Iris pigment epithelial cell (primary cell): ENCODE measurements around the gene HDLBP.
"Not testable (repeated sequence)": the region's sequence is repeated elsewhere in the genome, so short reads cannot be mapped to it uniquely, and the experiment has no call there.

ENCODE experiments used
- DNase-seq: peaks from one replicate; pipeline ENCODE4 v3.0.0-alpha.2; 2011; ENCODE audit warnings: low read depth

The HDLBP gene

DNA sequence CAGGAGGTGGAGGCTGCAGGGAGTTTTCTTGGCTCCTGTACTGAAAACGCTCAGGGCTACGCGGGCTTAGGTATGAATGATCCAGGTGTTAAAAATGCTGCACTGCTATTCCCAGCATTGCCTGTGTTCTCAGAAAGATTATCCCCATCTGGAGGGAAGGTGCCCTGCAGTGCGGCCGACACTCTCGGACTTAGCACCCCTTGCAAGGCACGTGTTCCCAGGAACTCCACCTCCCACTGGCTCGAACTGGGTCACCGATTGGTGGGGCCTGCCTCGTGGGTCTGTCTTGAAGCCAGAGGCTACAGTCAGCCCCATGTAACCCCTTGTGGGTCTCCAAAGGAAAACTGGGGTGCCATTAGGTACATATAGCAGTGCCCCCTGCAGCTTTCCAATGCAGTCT is 101.3 kb downstream of the HDLBP start:
- no peak for DNase-seq

DNA sequence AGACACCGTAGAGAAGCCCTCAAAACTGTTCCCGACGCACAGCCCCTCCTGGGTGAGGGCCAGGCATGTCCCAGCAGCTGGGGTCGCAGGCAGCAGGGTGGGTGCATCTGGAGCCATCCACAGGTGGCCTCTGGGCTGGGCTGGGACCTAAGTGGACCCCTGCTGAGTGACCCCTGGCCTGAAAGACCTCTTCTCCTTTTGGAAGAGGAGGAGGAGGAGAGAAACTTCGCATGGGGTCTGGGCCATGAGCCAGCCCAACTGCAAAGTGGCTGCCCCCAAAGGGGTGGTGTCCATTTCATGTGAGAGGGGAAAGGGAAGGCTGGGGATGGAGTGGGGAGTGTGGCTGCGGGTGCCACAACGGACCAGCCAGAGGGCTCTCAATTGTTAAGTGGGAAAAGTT is 101.9 kb downstream of the HDLBP start:
- DNase-seq, result no peak

DNA sequence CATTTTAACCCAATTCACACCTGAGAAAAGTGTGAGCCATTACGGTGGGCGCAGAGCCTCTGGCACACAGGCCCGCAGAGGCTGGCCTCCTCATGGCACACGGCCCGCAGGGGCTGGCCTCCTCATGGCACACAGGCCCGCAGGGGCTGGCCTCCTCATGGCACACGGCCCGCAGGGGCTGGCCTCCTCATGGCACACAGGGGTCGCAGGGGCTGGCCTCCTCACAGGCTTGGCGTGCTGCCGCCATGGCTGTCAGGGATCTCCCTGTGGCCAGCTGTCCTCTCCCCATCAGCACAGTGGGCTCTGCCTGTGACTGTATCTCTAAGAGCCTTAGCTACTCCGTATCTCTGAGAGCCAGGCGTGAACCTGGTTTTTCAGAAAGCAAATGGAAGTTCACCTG is 102.4 kb downstream of the HDLBP start:
- DNase-seq, result no peak

DNA sequence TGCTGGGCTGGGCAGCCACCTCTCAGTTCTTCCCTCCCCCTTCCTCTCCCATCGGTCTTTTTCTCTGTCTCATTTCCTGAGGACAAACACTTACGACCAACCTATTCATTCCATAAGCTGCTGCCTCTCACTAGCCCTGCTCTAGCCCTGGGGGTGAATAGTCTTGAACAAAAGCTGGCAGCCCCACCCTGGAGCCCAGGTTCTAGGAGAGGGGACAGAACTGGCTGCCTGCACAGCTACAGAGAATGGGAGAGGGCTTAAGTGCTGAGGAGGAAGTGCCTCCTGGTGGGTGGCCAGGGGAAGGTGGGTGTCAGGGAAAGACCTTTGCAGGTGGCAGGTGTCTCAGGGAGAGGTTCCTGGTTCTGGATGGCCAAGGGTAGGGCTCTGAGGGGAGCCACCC is 104.2 kb downstream of the HDLBP start:
- DNase-seq, result no peak

DNA sequence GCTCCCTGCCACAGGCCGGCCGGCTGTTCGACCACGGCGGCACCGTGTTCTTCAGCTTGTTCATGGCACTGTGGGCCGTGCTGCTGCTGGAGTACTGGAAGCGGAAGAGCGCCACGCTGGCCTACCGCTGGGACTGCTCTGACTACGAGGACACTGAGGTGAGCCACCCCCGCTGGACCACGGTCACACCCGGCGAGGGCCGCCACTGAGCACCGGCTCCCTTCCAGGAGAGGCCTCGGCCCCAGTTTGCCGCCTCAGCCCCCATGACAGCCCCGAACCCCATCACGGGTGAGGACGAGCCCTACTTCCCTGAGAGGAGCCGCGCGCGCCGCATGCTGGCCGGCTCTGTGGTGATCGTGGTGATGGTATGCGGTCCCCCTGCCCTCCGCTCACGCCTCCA is 106.2 kb downstream of the HDLBP start:
- no peak for DNase-seq

DNA sequence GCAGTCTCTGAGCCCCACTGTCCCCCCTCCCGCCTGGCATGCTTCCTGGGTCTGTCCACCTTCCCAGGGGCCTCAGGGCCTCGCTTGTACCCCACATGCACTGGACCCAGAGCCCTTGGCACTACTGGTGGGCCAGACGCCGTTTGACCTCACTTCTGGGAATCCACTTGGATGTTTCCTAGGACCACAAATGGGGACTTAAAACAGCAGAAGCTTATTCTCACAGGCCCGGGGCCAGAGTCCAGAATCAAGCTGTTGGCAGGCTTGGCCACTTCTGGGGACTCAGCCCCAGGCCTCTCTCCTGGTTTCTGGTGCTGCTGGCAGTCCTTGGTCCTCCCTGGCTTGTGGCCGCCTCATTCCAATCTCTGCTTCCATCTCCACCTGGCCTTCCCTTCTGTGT is 107.4 kb downstream of the HDLBP start:
- no peak for DNase-seq

DNA sequence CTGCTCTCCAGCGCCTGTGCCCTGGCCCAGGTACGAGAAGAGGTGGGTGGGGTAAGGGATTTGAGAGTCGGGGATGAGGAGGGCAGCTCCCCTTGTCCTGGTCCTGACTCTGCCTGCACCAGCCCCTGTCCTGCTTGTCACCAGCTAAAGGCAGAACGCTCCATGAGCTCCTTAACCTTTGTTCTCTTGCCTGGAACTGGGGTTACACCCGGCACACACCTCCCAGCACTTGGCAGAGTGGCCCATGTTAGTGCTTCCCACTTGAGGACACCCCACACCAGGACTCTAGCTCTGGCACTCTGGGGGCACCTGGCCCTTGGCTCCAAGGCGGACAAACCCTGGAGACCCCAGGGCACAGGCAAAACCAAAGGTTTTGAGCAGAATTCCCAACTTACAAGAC is 107.8 kb downstream of the HDLBP start:
- DNase-seq, result no peak

DNA sequence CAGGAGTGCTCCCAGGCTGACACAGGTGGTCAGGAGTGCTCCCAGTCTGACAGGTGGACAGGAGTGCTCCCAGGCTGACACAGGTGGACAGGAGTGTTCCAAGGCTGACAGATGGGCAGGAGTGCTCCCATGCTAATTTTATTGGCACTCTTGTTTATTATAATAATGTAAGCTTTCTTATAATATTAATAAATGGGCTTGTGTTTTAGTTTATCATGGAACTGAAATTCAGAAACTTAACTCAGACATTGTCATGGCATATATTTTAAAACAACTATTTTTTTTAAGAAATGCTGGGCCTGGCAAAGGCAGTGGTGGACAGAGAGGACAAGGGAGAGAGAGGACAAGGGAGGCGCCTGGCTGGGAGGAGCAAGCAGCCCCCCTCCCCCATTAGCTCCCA is 108.3 kb downstream of the HDLBP start:
- DNase-seq, result no peak

DNA sequence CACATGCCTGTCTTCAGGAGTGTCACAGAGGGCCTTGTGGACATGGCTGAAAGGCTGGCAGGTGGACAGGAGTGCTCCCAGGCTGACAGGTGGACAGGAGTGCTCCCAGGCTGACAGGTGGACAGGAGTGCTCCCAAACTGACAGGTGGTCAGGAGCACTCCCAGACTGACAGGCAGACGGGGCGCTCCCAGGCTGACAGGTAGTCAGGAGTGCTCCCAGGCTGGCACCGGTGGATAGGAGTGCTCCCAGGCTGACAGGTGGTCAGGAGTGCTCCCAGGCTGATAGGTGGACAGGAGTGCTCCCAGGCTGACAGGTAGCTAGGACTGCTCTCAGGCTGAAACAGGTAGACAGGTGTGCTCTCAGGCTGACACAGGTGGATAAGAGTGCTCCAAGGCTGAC is 110.4 kb downstream of the HDLBP start:
- DNase-seq, result no peak

DNA sequence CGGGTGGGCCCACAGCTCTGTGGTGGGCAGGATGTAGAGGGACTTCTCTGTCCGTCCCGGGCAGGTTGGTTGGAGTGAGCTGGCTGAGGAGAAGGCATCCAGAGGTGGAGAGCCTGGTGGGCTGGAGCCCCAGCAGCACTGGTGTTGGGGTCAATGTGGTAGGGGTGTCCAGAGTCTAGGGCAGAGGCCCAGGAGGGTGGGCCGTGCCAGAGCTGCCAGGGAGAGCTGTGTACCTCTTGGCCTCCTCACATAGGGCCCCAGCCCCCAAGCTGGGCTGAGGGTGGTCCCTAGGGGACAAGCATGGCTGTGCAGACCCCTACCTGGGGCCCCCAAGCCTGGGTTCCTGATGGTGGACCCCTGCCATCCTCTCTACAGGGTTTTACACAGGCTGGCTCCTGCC is 111.0 kb downstream of the HDLBP start:
- no peak for DNase-seq

DNA sequence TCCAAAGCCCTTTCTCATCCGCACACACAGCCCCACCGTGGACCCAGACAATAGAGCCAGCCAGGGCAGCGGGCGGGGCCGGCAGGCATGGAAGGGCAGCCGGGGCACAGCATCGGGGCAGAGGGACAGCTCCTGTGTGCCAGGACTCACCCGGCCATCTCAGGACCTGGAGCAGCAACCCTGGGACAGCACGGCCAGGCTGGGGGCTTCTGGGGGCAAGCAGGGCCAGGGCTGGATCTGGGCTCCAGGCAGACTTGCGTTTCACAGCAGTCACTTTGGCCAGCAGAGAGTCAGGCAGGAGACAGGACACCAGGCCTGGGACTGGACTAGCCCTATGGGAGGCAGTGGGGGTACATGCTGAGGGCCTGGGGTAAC is 111.5 kb downstream of the HDLBP start:
- no peak for DNase-seq

DNA sequence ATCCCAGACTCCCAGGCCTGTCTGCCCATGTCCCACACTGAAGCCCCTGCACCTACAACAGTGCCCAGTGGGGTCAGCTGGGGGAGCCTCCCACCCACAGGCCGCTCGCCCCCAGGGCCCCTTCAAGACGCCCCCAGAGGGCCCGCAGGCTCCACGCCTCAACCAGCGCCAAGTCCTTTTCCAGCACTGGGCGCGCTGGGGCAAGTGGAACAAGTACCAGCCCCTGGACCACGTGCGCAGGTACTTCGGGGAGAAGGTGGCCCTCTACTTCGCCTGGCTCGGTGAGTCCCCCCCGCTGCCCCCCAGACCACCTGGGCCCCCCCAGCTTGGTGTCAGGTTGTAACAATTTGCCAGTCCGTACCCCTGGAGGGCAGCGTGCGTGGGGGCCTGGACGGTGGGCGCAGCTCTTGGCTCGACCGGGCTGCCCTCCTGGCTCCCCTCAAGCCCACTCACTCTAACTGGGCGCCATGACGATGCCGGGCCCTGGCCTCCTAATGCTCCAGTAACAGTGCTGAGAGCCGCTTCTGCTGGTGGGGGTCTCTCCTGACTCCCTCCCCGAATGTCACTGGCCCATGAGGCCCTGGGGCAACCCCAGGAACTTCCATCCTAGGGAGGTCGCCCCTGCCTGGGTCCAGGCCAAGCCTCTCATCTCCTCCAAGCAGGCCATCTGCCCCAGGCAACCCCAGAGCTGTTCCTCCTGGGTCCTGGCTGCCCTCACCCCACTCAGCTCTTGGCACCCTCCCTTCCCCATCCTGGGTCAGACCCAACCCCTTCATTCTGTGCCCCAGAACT is 112.1 kb downstream of the HDLBP start:
- DNase-seq, result no peak

DNA sequence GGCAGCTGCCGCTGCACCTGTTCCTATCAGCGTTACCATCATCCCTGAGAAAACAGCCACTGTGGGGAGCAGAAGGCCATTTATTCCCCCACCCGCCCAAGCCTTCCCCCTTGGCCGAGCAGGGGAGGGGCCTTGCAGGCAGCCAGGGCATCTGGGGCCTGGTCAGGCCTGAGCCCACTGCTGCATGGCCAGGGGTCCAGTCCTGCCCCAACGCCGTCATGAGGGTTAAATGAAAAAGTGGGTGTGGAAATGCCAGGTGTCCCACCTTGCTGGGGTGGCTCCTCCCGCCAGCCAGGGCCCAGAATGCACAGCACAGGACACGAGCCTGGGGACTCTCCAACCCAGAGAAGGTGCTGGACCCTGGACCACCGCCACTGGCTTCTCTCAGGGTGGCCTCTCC is 112.8 kb downstream of the HDLBP start:
- DNase-seq, result no peak

DNA sequence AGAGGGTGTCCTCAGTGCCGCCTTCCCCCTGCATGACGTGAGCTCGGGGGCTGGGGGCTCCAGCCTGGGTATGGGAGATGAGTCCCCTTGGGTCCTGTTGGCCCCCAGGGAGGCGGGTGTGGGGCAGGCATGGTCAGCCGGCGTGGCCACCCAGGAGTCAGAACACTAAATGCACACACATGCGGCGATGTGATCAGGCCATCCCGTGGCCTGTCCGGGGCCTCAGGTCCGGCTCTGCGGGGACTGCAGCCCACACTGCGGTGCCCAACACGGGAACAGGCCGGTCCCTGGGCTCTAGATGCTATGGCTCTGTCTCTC is 113.2 kb downstream of the HDLBP start:
- DNase-seq, result no peak

DNA sequence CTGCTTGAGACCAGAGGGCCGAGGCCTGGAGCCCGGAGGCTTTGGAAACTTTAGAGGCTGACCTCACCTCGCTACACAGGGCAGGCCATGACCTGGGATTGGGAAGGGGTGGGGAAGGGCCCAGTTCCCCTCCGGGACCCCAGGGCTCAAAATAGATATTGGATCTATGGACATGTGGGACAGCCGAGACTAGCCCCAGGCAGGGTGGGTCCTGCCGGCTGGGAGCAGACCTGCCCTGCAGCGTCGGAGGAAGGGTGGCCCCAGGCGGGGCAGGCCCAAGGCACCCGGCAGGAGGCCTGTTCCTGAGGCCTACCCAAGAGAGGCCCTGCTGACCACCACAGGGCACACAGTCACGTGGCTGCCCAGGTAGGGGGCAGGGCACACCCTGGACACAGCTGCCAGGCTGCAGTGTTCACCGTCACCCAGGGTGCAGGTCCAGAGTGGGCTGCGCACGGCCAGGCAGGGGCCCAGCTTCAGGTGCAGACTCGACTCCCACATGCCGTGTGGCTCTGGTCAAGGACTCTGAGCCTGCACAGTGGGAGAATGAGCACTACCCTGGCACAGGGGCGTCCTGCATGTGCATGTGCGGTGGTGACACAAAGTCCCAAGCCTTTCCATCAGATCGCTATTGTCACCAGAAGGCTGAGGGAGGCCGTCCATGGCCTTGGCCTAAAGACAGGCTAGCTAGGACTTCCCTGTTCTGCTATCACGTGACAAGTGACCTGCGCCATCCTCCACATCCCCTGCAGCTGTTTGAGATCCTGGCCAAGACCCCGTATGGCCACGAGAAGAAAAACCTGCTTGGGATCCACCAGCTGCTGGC is 113.8 kb downstream of the HDLBP start:
- no peak for DNase-seq

DNA sequence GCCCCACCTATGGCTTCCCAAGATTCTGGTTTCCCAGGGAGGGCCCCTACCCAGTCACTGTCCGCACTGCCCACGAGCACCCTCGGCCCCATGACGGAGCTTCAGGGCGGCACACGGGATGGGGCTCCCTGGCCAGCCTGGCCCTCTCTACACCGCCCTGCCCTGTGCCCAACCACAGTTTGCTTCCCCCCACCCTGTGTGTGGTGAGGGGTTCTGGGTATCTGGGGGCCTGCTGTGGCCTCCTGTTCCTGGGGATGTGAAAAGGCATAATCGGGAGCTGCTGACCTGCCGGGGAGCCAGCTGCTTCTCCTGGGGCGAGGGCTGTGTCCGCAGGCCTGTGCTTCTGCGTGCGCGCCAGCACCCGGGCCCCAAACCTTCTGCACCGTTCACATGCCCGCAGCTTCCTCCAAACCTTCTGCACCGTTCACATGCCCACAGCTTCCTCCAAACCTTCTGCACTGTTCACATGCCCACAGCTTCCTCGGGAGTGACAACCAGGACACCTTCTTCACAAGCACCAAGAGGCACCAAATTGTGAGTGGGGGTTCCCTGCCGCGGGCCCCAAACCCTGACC is 114.6 kb downstream of the HDLBP start:
- DNase-seq, result no peak

DNA sequence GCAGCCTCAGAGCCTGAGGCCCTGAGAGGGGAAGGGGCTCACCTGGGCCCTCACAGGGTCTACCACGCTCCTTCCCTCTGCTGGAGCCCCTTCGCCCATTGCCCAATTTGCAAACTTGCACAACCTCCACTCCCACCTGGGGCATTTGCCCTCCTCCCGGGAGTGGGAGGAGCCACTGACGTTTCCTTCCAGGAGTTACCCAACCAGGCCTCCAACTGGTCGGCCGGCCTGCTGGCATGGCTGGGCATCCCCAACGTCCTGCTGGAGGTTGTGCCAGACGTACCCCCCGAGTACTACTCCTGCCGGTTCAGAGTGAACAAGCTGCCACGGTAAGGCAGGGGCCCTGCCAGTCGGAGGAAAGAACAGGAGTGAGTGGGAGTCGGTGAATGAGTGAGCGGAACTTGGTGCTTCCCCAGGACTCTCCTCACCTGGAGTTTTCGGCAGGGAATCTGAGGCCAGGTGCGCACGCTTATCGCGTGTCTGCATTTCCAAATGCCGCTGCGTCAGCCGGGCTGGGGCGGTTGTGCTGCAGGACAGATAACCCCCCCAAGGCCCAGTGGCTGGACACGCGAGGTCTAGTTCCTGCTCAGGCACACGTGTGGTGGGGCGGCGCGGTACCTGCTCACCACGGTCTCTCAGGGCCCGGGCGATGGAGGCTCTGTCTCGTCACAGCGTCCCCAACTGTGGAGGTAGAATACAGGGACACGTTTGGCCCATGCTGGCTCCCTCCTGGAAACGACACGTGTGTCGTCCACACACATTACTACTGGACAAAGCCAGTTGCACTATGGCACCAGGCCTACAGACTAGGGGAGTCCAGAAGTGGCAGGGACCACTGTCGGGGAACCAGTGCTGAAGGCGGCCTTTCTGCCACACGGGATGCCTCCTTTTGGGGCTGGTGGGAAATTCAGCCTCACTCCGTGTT is 115.3 kb downstream of the HDLBP start:
- no peak for DNase-seq

DNA sequence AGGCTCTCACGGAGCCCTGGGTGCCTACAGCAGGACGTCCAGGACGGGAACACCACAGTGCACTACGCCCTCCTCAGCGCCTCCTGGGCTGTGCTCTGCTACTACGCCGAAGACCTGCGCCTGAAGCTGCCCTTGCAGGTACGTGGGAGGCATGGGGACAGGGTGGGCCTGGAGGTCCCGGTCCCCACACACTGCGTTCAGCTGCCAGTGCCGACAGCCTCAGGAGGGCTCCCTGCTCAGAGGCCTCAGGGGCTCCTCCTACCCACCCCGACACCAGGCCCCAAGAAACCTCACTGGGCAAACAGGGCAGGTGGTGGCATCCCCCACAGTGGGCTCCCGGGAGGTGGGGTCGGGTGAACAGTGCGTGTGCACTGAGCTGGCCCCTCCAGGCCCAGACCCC is 116.2 kb downstream of the HDLBP start:
- no peak for DNase-seq

DNA sequence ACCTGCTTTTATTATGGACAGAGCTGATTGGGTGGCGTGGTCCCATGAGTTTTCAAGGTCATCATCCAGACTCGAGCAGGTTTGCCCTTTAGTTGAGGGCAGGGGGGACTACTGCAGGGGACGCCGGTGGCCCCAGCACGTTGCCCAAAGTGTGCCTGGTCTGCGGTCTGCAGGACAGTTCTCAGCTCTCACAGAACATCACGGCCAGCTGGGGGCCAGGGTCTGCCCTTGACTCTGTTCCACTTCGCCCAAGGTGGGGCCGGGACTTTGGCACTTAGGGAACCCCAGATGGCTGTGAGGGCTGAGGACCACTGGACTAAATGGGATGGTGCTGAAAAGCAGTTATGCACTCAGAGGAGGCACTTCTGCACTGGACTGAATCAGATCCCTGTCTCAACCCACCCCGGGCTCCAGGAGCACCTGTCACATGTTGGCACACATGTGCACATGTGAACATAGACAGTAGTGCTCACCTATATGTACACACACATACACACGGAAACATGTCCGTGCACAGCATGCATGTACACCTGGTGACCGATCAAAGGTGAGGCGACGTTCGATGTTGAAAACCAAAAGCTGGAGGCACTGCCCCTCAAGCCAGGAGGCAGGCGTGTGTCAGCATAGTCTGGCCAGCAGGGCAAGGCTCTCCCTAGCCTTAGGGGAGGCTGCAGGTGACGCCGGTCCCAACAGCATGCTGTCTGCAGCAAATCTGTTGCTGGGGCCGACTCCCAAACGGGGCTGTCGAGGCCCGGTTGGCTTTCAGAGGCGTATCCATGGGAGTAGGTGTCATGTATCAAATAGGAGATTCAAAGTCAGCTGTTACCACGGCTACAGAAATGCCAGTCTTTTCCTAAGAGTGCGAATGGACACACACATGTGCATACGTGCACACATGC is 116.8 kb downstream of the HDLBP start:
- no peak for DNase-seq

DNA sequence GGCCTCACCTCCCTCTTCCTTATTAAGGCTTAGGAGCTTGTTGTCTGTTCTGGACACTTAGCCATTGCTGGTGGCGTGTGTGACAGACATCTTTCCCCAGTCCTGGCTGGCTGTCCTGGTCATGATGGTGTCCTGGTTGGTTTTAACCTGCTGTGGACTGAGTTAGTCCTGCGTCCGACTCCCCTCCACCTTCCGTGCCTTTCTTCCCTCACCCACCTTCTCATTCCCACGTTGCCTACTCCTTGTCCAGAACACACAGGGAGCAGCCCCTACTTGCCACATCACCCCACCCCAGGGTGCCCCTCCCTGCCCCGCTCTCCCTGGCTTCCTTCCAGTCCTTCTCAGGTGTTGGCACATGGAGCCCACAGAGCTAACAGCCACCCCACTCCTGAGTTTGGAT is 117.5 kb downstream of the HDLBP start:
- DNase-seq, result no peak

DNA sequence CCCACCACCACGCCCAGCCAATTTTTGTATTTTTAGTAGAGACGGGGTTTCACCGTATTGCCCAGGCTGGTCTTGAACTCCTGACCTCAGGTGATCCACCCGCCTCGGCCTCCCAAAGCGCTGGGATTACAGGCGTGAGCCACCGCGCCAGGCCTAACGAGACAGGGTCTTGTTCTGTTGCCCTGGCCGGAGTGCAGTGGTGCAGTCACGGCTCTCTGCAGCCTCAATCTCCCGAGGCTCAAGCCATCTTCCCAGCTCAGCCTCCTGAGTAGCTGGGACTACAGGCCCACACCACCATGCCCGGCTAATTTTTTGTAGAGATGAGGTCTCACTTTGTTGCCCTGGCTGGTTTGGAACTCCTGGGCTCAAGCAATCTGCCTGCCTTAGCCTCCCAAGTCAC is 118.2 kb downstream of the HDLBP start:
- not testable (repeated sequence) for DNase-seq
